Astrocyte (in vitro differentiated cells and primary cell): ENCODE measurements around the gene APOBEC3G. TPM values are rescaled to one million over a fixed set of nuclear protein-coding genes. Genes with fewer than 3 reads are reported as not detected.

Experiments used
- DNase-seq: peaks from one replicate; pipeline ENCODE4 v3.0.0-alpha.2; 2010; ENCODE audit warnings: low read depth
- FAIRE-seq: peaks from 2 replicates; lab custom pipeline; 2011; peaks lifted over from hg19 to GRCh38; lab: Jason Lieb, UNC
- H2AFZ ChIP-seq: 2 replicates; pipeline ENCODE4 v1.6.0; 2012; ENCODE audit warnings: low read depth, low read length, inconsistent platforms
- H3K27ac ChIP-seq: 2 replicates; pipeline ENCODE4 v1.5.1; 2011; ENCODE audit warnings: low read depth, low read length, inconsistent platforms
- H3K27me3 ChIP-seq: 2 replicates; pipeline ENCODE4 v1.6.0; 2011; ENCODE audit warnings: low read length, inconsistent platforms; ENCODE audit not compliant: insufficient read depth
- H3K36me3 ChIP-seq: 2 replicates; pipeline ENCODE4 v1.5.1; 2011; ENCODE audit warnings: low read length, inconsistent platforms; ENCODE audit not compliant: insufficient read depth
- H3K4me1 ChIP-seq: 2 replicates; pipeline ENCODE4 v1.5.1; 2011; ENCODE audit warnings: low read length, inconsistent platforms; ENCODE audit not compliant: insufficient read depth
- H3K4me2 ChIP-seq: 2 replicates; pipeline ENCODE4 v1.6.0; 2012; ENCODE audit warnings: low read length, inconsistent platforms
- H3K4me3 ChIP-seq: 2 replicates; pipeline ENCODE4 v1.5.1; 2011; ENCODE audit warnings: low read depth, mild to moderate bottlenecking, low read length, inconsistent platforms; ENCODE audit not compliant: insufficient read depth
- H3K79me2 ChIP-seq: 2 replicates; pipeline ENCODE4 v1.6.0; 2012; ENCODE audit warnings: mild to moderate bottlenecking, low read length, inconsistent platforms; ENCODE audit not compliant: insufficient read depth
- H3K9ac ChIP-seq: 2 replicates; pipeline ENCODE4 v1.6.0; 2012; ENCODE audit warnings: mild to moderate bottlenecking, low read length, inconsistent platforms
- H3K9me3 ChIP-seq: 2 replicates; pipeline ENCODE4 v1.5.1; 2012; ENCODE audit warnings: low read depth, mild to moderate bottlenecking, low read length, inconsistent platforms; ENCODE audit not compliant: insufficient read depth
- H4K20me1 ChIP-seq: 2 replicates; pipeline ENCODE4 v1.6.0; 2012; ENCODE audit warnings: low read length, inconsistent platforms; ENCODE audit not compliant: insufficient read depth
- H3K27ac Mint-ChIP-seq: one replicate; pipeline ENCODE4 v1.8.0; 2021; ENCODE audit warnings: mild to moderate bottlenecking, mixed read lengths; ENCODE audit not compliant: unreplicated experiment
- H3K27me3 Mint-ChIP-seq: one replicate; pipeline ENCODE4 v1.8.0; 2021; ENCODE audit warnings: low read depth, mixed read lengths; ENCODE audit not compliant: unreplicated experiment
- H3K36me3 Mint-ChIP-seq: one replicate; pipeline ENCODE4 v1.8.0; 2021; ENCODE audit warnings: low read depth, mixed read lengths; ENCODE audit not compliant: unreplicated experiment
- H3K4me1 Mint-ChIP-seq: one replicate; pipeline ENCODE4 v1.8.0; 2021; ENCODE audit warnings: low read depth, mixed read lengths; ENCODE audit not compliant: unreplicated experiment
- H3K4me3 Mint-ChIP-seq: one replicate; pipeline ENCODE4 v1.8.0; 2021; ENCODE audit warnings: mild to moderate bottlenecking, moderate library complexity, mixed read lengths; ENCODE audit not compliant: unreplicated experiment
- H3K9me3 Mint-ChIP-seq: one replicate; pipeline ENCODE4 v1.8.0; 2021; ENCODE audit warnings: mild to moderate bottlenecking, mixed read lengths; ENCODE audit not compliant: unreplicated experiment
- CTCF ChIP-seq: IDR thresholded peaks from 2 replicates; pipeline ENCODE4 v1.5.1; 2011; ENCODE audit warnings: low read depth, mild to moderate bottlenecking, inconsistent platforms, low read length, moderate library complexity; ENCODE audit not compliant: insufficient read depth
- EZH2 ChIP-seq: IDR thresholded peaks from 2 replicates; pipeline ENCODE4 v1.6.1; 2012; ENCODE audit warnings: mild to moderate bottlenecking, low read length, inconsistent platforms; ENCODE audit not compliant: insufficient read depth
- total RNA-seq: library from RNA; stranded (reverse); gene quantifications from 2 replicates; pipeline ENCODE4 v1.2.1, GENCODE V29; 2021

Gene APOBEC3G
- total RNA-seq, 1 donor from 2014 or later, result 2.4 TPM

DNA sequence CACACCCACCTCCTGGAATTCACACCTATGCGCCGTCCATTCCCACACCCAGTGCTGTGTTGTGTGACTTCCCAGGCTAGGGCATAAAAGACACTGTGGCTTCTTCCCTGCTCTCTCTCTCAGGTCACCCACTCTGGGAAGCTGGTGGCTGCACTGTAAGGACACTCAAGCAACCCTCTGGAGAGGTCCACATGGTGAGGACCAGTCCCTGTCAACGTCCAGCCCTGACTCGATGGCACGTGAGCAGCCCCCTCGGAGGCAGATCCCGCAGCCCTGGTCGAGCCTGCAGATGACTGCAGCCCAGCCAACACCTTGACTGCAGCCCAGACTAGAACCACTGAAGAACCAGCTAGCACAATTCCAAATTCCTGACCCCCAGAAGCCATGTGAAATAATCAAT lies 59.2 kb downstream of the APOBEC3G start:
- peaks cover 6% of the 10 kb centered on the region for H3K4me1 Mint-ChIP-seq
- no peak overlapping the region for H3K27ac Mint-ChIP-seq
- no peak overlapping the region for H3K4me3 ChIP-seq

More for the DNA sequence above, 59.2 kb downstream of the APOBEC3G start:
- DNase-seq, result no peak
- Mint-ChIP-seq H3K36me3 (peaks cover 1% of the 10 kb centered on the region), H3K4me3 (no peak overlapping the region), H3K9me3 (peaks cover 2% of the 10 kb centered on the region), H3K27me3 (peaks cover 42% of the 10 kb centered on the region)
- no peak for FAIRE-seq
- Histone ChIP-seq H4K20me1 (no peaks in the 10 kb centered on the region), H3K27ac (no peak overlapping the region), H3K36me3 (no peaks in the 10 kb centered on the region), H3K4me1 (no peaks in the 10 kb centered on the region), H3K79me2 (no peaks in the 10 kb centered on the region), H3K9ac (no peak overlapping the region), H3K27me3 (no peaks in the 10 kb centered on the region), H3K4me2 (no peak overlapping the region), H3K9me3 (no peaks in the 10 kb centered on the region), H2AFZ (no peak overlapping the region)
- TF ChIP-seq CTCF (no peak), EZH2 (no peak)

Other genes starting within 250 kb of the APOBEC3G start
- gene NPTXR, start 233.2 kb upstream of the APOBEC3G start, total RNA-seq, result 5.1 and 5.4 TPM in 2 replicates
- 34.9 and 38.9 TPM in 2 replicates for gene CBX6, start 205.1 kb upstream of the APOBEC3G start, total RNA-seq
- gene APOBEC3A, start 119.7 kb upstream of the APOBEC3G start, total RNA-seq, result not detected in 2 replicates
- gene APOBEC3B, start 94.9 kb upstream of the APOBEC3G start, total RNA-seq, result 3.0 and 4.0 TPM in 2 replicates
- gene APOBEC3C, start 63.0 kb upstream of the APOBEC3G start, total RNA-seq, result 32.5 and 37.0 TPM in 2 replicates
- gene APOBEC3D, start 56.1 kb upstream of the APOBEC3G start, total RNA-seq, result 0.93 and 1.5 TPM in 2 replicates
- 10.4 and 11.0 TPM in 2 replicates for gene APOBEC3F, start 36.4 kb upstream of the APOBEC3G start, total RNA-seq
- gene APOBEC3H, start 20.0 kb downstream of the APOBEC3G start, total RNA-seq, result 0.30 and 0.48 TPM in 2 replicates
- gene CBX7, start 75.4 kb downstream of the APOBEC3G start, total RNA-seq, result 1.2 and 1.4 TPM in 2 replicates
- gene PDGFB, start 167.7 kb downstream of the APOBEC3G start, total RNA-seq, result 17.0 and 27.3 TPM in 2 replicates
- gene RPL3, start 242.3 kb downstream of the APOBEC3G start, total RNA-seq, result 1,056 and 1,182 TPM in 2 replicates